ENCODE data around the gene SIDT2.
A peak's percentile ranks its signal among the peaks of the same experiment; 100 is the strongest.
"Not testable (repeated sequence)": the region's sequence is repeated elsewhere in the genome, so short reads cannot be mapped to it uniquely, and the experiment has no call there.

Gene SIDT2

GRCh38 chr11:117178210-117179034, at the start of gene SIDT2:
Gene SIDT2, plus strand, starts transcription at chr11:117178743. Its CDS starts 521 bp downstream, at chr11:117179264.
- DNase-seq = peak; percentile 97

GRCh38 chr11:117130396-117130795, 48.1 kb upstream of the SIDT2 start:
- DNase-seq = not testable (repeated sequence)

GRCh38 chr11:117130879-117131278, 47.7 kb upstream of the SIDT2 start:
- no peak for DNase-seq

GRCh38 chr11:117134431-117134830, 44.1 kb upstream of the SIDT2 start:
- DNase-seq = no peak

GRCh38 chr11:117134979-117135378, 43.6 kb upstream of the SIDT2 start:
- DNase-seq = not testable (repeated sequence)

DNA sequence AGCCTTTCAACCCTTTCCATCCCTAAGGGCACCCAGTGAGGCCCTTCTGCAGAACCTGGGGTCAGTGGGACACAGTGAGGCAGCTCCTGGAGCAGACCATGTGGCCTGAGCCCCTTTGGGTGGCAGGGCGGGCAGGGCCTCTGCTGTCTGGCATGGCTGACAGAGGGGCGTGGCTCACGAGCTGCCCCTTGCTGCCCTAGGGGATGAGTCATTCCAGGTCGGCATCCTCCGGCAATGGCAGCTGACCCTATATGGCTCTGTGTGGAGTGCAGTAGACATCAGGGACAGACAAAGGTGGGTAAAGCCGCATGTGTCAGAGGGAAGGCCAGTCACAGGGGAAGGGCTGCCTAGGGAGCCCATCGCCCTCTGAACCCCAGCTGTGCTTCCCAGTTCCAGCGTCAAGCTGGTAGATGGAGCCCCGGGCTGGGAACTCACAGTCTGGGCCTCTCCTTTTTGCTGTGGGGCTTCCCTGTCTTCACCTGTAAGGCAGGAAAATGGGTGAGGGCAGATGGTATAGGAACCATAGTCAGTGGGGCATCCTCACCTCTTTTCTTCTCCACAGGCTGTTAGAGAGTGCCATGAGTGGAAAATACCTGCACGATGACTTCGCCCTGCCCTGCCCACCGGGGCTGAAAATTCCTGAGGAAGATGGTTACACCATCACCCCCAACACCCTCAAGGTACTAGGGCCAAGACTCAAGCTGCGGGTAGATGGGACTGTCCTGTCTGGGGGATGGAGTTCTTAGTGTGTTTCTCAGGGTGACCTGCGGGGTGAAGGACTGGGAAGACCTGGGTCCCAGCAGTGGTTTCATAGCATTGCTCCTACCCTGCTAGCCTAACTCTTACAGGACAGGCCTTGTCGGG, 41.1 kb upstream of the SIDT2 start:
- not testable (repeated sequence) for DNase-seq

- peak; percentile 81 for DNase-seq
These were observed 35.2 kb upstream of the SIDT2 start for GRCh38 chr11:117143390-117143789.

- DNase-seq = peak; percentile 98
These were observed 34.6 kb upstream of the SIDT2 start, which contains the start of gene PAFAH1B2 for GRCh38 chr11:117143871-117144476. Gene PAFAH1B2, plus strand, starts transcription at chr11:117144287. Its CDS starts 8,161 bp downstream, at chr11:117152448.

GRCh38 chr11:117144477-117145392, 33.8 kb upstream of the SIDT2 start:
- DNase-seq = peak; percentile 85

GRCh38 chr11:117145393-117145761, 33.2 kb upstream of the SIDT2 start:
- DNase-seq = peak; percentile 82

DNA sequence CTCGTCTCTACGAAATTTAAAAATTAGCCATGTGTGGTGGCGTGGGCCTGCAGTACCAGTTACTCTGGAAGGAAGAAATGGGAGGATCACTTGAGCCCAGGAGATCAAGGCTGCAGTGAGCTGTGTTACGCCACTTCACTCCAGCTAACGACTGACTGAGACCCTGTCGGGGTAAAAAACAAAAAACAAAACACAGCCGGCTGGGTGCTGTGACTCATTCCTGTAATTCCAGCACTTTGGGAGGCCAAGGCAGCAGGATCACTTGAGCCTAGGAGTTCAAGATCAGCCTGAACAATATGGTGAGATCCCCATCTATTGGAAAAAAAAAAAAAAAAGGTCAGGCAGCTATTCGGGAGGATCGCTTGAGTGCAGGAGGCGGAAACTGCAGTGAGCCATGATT, 32.0 kb upstream of the SIDT2 start:
- DNase-seq = no peak

DNA sequence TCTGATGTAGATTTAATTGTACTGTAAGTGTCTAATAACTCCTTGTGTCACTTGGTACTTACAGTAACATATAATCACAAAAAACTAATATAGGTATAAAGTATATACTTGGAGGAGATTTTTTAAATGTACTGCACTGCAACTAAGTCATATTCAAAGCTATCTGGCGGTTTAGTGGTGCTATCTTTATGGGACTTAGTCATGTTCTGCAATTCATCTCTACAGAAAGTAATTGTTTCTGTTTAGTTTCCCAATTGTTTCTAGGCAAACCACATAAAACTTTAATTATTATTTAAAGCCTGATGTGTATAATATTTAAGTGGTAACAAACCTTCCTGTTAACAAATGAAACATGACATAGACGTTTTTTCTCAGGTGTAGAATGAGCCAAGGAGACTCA, 26.5 kb upstream of the SIDT2 start:
- no peak for DNase-seq

DNA sequence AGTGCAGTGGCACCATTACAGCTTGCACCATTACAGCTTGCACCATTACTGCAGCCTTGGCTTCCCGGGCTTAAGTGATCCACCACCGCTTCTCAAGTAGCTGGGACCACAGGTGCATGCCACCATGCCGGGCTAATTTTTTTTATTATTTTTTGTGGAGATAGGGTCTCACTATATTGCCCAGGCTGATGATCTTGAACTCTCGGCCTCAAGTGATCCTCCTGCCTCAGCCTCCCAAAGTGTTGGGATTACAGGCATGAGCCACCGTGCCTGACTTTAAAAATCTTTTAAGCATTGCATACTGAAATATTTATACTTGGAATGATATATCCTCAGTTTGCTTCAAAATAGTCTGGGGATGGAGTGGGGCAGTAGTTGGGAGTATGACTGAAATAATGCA, 24.1 kb upstream of the SIDT2 start:
- DNase-seq = no peak

GRCh38 chr11:117157507-117157906, 21.0 kb upstream of the SIDT2 start:
- no peak for DNase-seq

DNA sequence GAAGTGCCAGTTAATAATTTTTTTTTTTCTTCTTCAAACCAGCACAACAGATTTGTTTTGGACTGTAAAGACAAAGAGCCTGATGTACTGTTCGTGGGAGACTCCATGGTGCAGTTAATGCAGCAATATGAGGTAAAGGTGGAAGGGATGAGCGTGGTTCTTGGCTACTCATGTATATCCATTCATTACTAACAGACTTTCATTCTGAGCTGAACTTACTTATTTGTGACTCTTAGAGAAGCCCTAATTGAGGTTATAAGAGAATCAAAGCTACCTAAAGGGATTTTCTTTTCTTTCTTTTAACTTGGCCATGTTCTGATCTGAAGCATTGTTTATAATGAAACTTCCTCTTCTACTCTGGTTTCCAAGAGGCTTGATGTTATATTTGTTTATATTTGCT, 18.7 kb upstream of the SIDT2 start:
- DNase-seq = no peak

GRCh38 chr11:117160826-117161225, 17.7 kb upstream of the SIDT2 start:
- peak; percentile 84 for DNase-seq

DNA sequence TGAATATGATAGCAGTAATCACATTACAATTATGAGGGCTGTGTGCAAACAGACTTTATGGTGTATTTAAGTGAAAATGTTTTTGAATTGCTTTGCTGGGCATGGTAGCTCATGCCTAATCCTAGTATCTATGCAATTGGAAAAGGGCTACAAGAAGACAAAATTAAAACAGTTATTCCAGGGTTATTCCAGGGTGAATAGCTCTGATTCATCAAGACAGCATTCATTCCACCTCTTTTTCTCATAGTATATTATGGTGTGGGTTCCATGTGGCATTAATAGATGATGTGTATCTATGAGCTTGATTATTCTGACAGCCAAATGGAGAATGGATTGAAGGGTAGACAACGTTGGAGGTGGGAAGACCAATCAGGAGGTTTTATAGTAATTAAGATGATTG, 12.1 kb upstream of the SIDT2 start:
- no peak for DNase-seq

DNA sequence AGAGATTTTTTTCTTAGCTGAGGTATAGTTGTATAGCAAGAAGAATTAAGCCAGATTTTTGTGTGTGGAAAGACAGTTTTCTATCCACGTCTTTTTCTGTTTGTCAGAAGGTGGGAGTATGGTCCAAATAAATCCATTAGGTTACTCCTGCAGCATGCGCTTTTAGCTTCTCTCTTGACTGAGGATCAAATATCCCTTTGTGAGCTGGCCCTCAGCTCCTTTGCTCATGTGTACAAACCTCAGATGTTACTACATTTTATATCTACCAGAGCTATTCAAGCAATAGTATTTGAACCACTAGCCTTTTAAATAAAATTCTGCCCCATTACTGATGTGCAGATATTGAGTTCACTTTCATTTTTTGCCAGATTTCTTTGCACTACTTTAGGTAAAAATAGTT, 8.8 kb upstream of the SIDT2 start:
- no peak for DNase-seq

- no peak for DNase-seq
These were observed 8.3 kb upstream of the SIDT2 start for GRCh38 chr11:117170210-117170609.

DNA sequence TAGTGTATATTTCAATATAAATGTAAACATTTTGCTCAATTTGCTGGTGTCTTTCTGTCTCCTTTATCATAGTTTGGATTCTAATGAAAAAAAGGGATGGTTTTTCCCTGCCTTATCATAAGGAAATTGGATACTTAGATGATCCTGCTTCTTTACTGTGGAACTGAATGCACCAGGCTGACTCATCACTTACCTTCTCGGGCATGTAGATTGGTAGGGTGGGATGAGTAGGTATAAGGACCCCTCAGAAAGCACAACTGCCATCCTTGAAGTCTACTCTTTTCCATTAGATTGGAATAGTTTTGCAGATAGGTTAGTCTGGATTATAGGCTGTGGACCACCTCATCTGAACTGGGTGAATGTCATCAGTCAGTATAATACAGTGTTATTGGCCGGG, 7.5 kb upstream of the SIDT2 start:
- no peak for DNase-seq

GRCh38 chr11:117171404-117172061, 7.0 kb upstream of the SIDT2 start:
- DNase-seq = peak; percentile 69

All from hematopoietic multipotent progenitor cell treated with erythropoietin and hydrocortisone succinate and interleukin-3 and kit ligand, for 4 days (in vitro differentiated cells).